OCI-LY3 (cell line): ENCODE results near the gene RHOT2.

Experiments
- H2AFZ ChIP-seq: fragments of 200-600, 300-600 bp; shearing (Covaris generic); 2 replicates; pipeline ENCODE4 v1.6.0; 2014; ENCODE audit warnings: antibody characterized with exemption, low read depth, low read length
- H3K27ac ChIP-seq: fragments of 200-600, 300-600 bp; sonication (generic); 2 replicates; pipeline ENCODE4 v1.5.1; 2014; ENCODE audit warnings: mild to moderate bottlenecking, low read length, moderate library complexity, mixed read lengths
- H3K27me3 ChIP-seq: fragments of 200-600, 300-600 bp; sonication (generic); 2 replicates; pipeline ENCODE4 v1.6.1; 2014; ENCODE audit warnings: low read depth, low read length, mixed read lengths
- H3K36me3 ChIP-seq: fragments of 200-600, 300-600 bp; sonication (generic); replicated peaks from 2 replicates; pipeline ENCODE3; 2014; ENCODE audit warnings: low read depth, low read length, mixed read lengths
- H3K4me1 ChIP-seq: fragments of 300-600, 200-600 bp; sonication (generic); 2 replicates; pipeline ENCODE4 v1.6.1; 2014; ENCODE audit warnings: low read length, mixed read lengths
- H3K4me2 ChIP-seq: fragments of 200-600, 300-600 bp; sonication (generic); 2 replicates; pipeline ENCODE4 v1.6.1; 2014; ENCODE audit warnings: low read length, mixed read lengths
- H3K4me3 ChIP-seq: fragments of 300-600, 200-600 bp; sonication (generic); 2 replicates; pipeline ENCODE4 v1.5.1; 2014; ENCODE audit warnings: antibody characterized with exemption, mild to moderate bottlenecking, low read length, moderate library complexity
- H3K79me2 ChIP-seq: fragments of 300-600, 200-600 bp; shearing (Covaris generic); 2 replicates; pipeline ENCODE4 v1.6.1; 2014; ENCODE audit warnings: mild to moderate bottlenecking, low read length, mixed read lengths
- H3K9ac ChIP-seq: fragments of 300-600, 200-600 bp; shearing (Covaris generic); 2 replicates; pipeline ENCODE4 v1.6.0; 2014; ENCODE audit warnings: mild to moderate bottlenecking, low read length, moderate library complexity
- H3K9me3 ChIP-seq: fragments of 200-600, 300-600 bp; shearing (Covaris generic); 2 replicates; pipeline ENCODE4 v1.6.1; 2014; ENCODE audit warnings: low read length, mixed read lengths; ENCODE audit not compliant: insufficient read depth
- H4K20me1 ChIP-seq: fragments of 200-600, 300-600 bp; sonication (generic); 2 replicates; pipeline ENCODE4 v1.6.1; 2016; ENCODE audit warnings: low read length, mixed read lengths; ENCODE audit not compliant: insufficient read depth
- CTCF ChIP-seq: fragments of 200-600, 300-600 bp; sonication (generic); IDR thresholded peaks from 2 replicates; pipeline ENCODE4 v1.5.1; 2014; ENCODE audit warnings: antibody characterized with exemption, low read length, low read depth
- EZH2phosphoT487 ChIP-seq: fragments of 200-600 bp; shearing (Covaris generic); IDR thresholded peaks from 2 replicates; pipeline ENCODE4 v1.6.1; 2018; ENCODE audit warnings: antibody characterized with exemption, mixed run types, low read depth

RHOT2 gene

GRCh38 chr16:679814-680624 is 12.1 kb downstream of the RHOT2 start, which contains the start of gene STUB1:
STUB1 (plus strand) TSS chr16:680410; CDS start chr16:680526, 116 bp downstream.
- Histone ChIP-seq H3K27ac (peak within 1 kb of the TSS; percentile 81), H3K9ac (peak within 1 kb of the TSS; percentile 88), H3K79me2 (peaks cover 37% of the 10 kb centered on the region), H4K20me1 (0 out of 2 replicates have a peak, but pooled peaks cover 4% of the 10 kb centered on the region), H3K4me2 (peak within 1 kb of the TSS; percentile 94), H3K9me3 (no peaks in the 10 kb centered on the region), H3K27me3 (no peaks in the 10 kb centered on the region), H3K4me1 (peaks cover 16% of the 10 kb centered on the region), H3K36me3 (peaks cover 21% of the 10 kb centered on the region), H3K4me3 (peak within 1 kb of the TSS; percentile 95), H2AFZ (peak within 1 kb of the TSS; percentile 34; the same call in 1 of the 2 replicates)
- no peak for TF ChIP-seq EZH2phosphoT487
- TF ChIP-seq CTCF = no peak

GRCh38 chr16:680625-680945 is 12.7 kb downstream of the RHOT2 start:
- peak overlapping the region; percentile 95 for H3K4me3 ChIP-seq
- TF ChIP-seq EZH2phosphoT487 = no peak
- TF ChIP-seq CTCF = no peak
- peaks cover 16% of the 10 kb centered on the region for H3K4me1 ChIP-seq
- H2AFZ ChIP-seq = no peak overlapping the region
- peak overlapping the region; percentile 94 for H3K4me2 ChIP-seq
- peaks cover 23% of the 10 kb centered on the region for H3K36me3 ChIP-seq
- peak overlapping the region; percentile 88 for H3K9ac ChIP-seq
- peak overlapping the region; percentile 81 for H3K27ac ChIP-seq
- no peaks in the 10 kb centered on the region for H3K9me3 ChIP-seq
- H4K20me1 ChIP-seq = 0 out of 2 replicates have a peak, but pooled peaks cover 4% of the 10 kb centered on the region
- peaks cover 37% of the 10 kb centered on the region for H3K79me2 ChIP-seq
- H3K27me3 ChIP-seq = no peaks in the 10 kb centered on the region

GRCh38 chr16:680967-681745 is 13.2 kb downstream of the RHOT2 start:
- peak overlapping the region; percentile 94 for H3K4me2 ChIP-seq
- H3K9me3 ChIP-seq = no peaks in the 10 kb centered on the region
- H3K4me1 ChIP-seq = peaks cover 16% of the 10 kb centered on the region
- H3K4me3 ChIP-seq = peak overlapping the region; percentile 95
- peak; percentile 11; the same call in 1 of the 2 replicates for TF ChIP-seq CTCF
- no peak for TF ChIP-seq EZH2phosphoT487
- peak overlapping the region; percentile 88 for H3K9ac ChIP-seq
- H3K27ac ChIP-seq = peak overlapping the region; percentile 81
- no peak overlapping the region for H2AFZ ChIP-seq
- peaks cover 24% of the 10 kb centered on the region for H3K36me3 ChIP-seq
- 0 out of 2 replicates have a peak, but pooled peaks cover 4% of the 10 kb centered on the region for H4K20me1 ChIP-seq
- H3K27me3 ChIP-seq = no peaks in the 10 kb centered on the region
- peaks cover 37% of the 10 kb centered on the region for H3K79me2 ChIP-seq

- Histone ChIP-seq H4K20me1 (0 out of 2 replicates have a peak, but pooled peaks cover 4% of the 10 kb centered on the region), H3K27ac (no peak overlapping the region), H3K9me3 (no peaks in the 10 kb centered on the region), H3K9ac (no peak overlapping the region), H3K79me2 (peaks cover 37% of the 10 kb centered on the region), H3K27me3 (no peaks in the 10 kb centered on the region), H3K4me3 (peak overlapping the region; percentile 95; the same call in 1 of the 2 replicates), H3K36me3 (peaks cover 24% of the 10 kb centered on the region), H3K4me1 (peaks cover 16% of the 10 kb centered on the region), H2AFZ (no peak overlapping the region), H3K4me2 (peak overlapping the region; percentile 94)
- TF ChIP-seq EZH2phosphoT487 (no peak), CTCF (no peak)
Measured at GRCh38 chr16:681746-682427, 14.0 kb downstream of the RHOT2 start.
